DND-41 (cell line): ENCODE results near the gene CYTH4.
A peak's percentile ranks its signal among the peaks of the same experiment; 100 is the strongest.

ENCODE experiments used
- ATAC-seq: fragments of 200-7000 bp; cut with Tn5 transposase; 3 replicates; pipeline ENCODE4 v1.9.1; 2021; ENCODE audit warnings: low read depth; ENCODE audit not compliant: insufficient read depth
- DNase-seq: peaks from one replicate; pipeline ENCODE4 v3.0.0-alpha.2; 2020
- H2AFZ ChIP-seq: 2 replicates; pipeline ENCODE4 v1.6.0; 2012; ENCODE audit warnings: low read depth, low read length
- H3K27ac ChIP-seq: 2 replicates; pipeline ENCODE4 v1.5.1; 2012; ENCODE audit warnings: low read length, inconsistent platforms
- H3K27me3 ChIP-seq: fragments of 200-600 bp; sonication (generic); 2 replicates; pipeline ENCODE4 v1.6.0; 2012; ENCODE audit warnings: low read length, mild to moderate bottlenecking, inconsistent platforms; ENCODE audit not compliant: insufficient read depth, poor library complexity
- H3K36me3 ChIP-seq: 2 replicates; pipeline ENCODE4 v1.5.1; 2012; ENCODE audit warnings: low read length, inconsistent platforms; ENCODE audit not compliant: insufficient read depth
- H3K4me1 ChIP-seq: 2 replicates; pipeline ENCODE4 v1.5.1; 2012; ENCODE audit warnings: mild to moderate bottlenecking, low read length; ENCODE audit not compliant: insufficient read depth
- H3K4me2 ChIP-seq: 2 replicates; pipeline ENCODE4 v1.6.0; 2012; ENCODE audit warnings: mild to moderate bottlenecking, moderate library complexity, low read length, inconsistent platforms; ENCODE audit not compliant: insufficient read depth
- H3K4me3 ChIP-seq, 2 experiments: fragments of 200-600 bp in 1 of 2; shearing (Covaris generic) in 1 of 2; 2 replicates each; pipeline ENCODE4 v1.5.1; 2012 to 2016; ENCODE audit warnings: inconsistent platforms in 2 of 2, low read length in 2 of 2, mild to moderate bottlenecking in 2 of 2, low read depth in 1 of 2, moderate library complexity in 1 of 2
- H3K79me2 ChIP-seq: 2 replicates; pipeline ENCODE4 v1.6.0; 2012; ENCODE audit warnings: low read length, inconsistent platforms; ENCODE audit not compliant: insufficient read depth
- H3K9ac ChIP-seq: 2 replicates; pipeline ENCODE4 v1.6.0; 2012; ENCODE audit warnings: low read depth, mild to moderate bottlenecking, inconsistent platforms, low read length, moderate library complexity
- H3K9me3 ChIP-seq: 2 replicates; pipeline ENCODE4 v1.5.1; 2012; ENCODE audit warnings: low read length, moderate library complexity, mild to moderate bottlenecking, inconsistent platforms; ENCODE audit not compliant: insufficient read depth, severe bottlenecking
- H4K20me1 ChIP-seq: 2 replicates; pipeline ENCODE4 v1.6.0; 2012; ENCODE audit warnings: low read length; ENCODE audit not compliant: insufficient read depth
- EZH2 ChIP-seq: IDR thresholded peaks from 3 replicates; pipeline ENCODE4 v1.6.1; 2012; ENCODE audit warnings: borderline replicate concordance, low read depth, mild to moderate bottlenecking, moderate library complexity, low read length, inconsistent platforms; ENCODE audit not compliant: severe bottlenecking
- TF ChIP-seq, protein P1 (sequence below): IDR thresholded peaks from 2 replicates; pipeline ENCODE4 v1.5.1; 2012; ENCODE audit warnings: borderline replicate concordance, low read length, moderate library complexity, mild to moderate bottlenecking; ENCODE audit not compliant: poor library complexity, severe bottlenecking; ENCODE audit errors: extremely low read depth

CYTH4 gene

DNA sequence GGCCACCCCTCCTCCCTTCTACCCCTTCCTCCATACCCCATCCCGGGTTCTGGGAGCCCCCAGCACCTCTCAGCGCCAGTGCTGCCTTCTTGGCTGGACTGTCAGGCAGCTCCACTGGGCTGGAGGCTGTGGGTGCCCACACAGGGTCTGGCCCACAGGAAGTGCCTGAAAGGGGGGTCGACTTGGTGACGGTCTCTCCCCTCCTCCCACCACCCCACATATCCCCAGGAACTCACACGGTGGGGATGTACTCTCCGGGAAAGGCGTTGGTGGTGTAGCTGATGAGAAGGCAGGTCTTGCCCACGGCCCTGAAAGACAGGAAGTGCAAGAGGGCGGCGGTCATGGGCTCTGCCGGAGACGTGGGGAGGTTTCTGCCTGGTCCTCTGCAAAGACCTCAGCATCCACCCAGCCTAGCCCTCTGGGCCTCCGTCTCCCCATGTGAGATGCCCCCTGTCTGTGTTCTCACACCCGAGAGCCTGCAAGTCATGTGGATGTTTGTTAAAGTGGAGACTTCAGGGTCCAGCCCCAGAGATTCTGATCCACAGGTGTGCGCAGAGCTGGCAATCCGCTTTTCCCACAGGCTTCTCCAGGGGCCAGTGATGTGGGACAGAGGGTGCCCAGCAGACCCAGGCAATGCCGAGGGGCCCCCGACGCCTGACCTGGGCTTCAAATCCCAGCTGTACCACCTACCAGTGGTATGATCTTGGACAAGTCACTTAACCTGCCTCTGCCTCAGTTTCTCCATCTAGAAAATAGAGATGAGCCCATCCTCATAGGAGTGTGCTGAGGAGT is 40.8 kb upstream of the CYTH4 start:
- ATAC-seq (no peak), DNase-seq (no peak)
- H3K4me2 ChIP-seq = peak overlapping the region; percentile 87
- peaks cover 69% of the 10 kb centered on the region for H3K79me2 ChIP-seq
- H3K4me3 ChIP-seq = peak overlapping the region in 1 of 2 experiments; percentile 85; a peak in 2 of 4 replicates
- H3K27me3 ChIP-seq = no peaks in the 10 kb centered on the region
- TF ChIP-seq EZH2 = no peak
- TF ChIP-seq, protein P1, sequence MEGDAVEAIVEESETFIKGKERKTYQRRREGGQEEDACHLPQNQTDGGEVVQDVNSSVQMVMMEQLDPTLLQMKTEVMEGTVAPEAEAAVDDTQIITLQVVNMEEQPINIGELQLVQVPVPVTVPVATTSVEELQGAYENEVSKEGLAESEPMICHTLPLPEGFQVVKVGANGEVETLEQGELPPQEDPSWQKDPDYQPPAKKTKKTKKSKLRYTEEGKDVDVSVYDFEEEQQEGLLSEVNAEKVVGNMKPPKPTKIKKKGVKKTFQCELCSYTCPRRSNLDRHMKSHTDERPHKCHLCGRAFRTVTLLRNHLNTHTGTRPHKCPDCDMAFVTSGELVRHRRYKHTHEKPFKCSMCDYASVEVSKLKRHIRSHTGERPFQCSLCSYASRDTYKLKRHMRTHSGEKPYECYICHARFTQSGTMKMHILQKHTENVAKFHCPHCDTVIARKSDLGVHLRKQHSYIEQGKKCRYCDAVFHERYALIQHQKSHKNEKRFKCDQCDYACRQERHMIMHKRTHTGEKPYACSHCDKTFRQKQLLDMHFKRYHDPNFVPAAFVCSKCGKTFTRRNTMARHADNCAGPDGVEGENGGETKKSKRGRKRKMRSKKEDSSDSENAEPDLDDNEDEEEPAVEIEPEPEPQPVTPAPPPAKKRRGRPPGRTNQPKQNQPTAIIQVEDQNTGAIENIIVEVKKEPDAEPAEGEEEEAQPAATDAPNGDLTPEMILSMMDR = no peak
- H3K9me3 ChIP-seq = no peaks in the 10 kb centered on the region
- peaks cover 66% of the 10 kb centered on the region for H3K4me1 ChIP-seq
- H3K36me3 ChIP-seq = peaks cover 52% of the 10 kb centered on the region
- peak overlapping the region; percentile 94 for H3K27ac ChIP-seq
- no peak overlapping the region for H2AFZ ChIP-seq
- H3K9ac ChIP-seq = peak overlapping the region; percentile 79
- H4K20me1 ChIP-seq = peaks cover 52% of the 10 kb centered on the region

DNA sequence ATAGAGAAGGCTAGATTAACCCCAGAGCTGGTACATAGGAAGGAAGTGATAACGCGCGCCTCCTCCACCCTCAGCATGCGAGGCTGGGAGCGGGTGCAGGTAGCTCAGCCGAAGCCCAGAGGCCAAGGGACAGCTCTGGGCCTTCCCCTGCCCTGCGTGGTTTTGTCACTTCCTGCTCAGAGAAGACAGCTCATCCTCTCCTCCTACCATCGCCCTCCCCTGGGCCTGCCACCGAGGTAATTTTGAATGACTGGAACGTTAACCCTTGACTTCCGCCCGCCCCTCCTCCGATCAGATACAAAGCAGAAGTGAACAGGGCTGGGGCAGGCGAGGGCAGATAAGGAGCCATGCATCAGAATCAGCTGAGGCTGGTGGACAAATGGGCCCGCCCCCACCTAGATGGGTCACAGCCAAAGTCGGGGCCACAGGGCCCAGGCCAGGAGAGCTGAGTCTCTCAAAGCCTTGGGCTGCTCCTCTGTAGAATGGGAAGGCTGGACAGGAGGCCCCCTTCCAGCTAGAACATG is 39.9 kb upstream of the CYTH4 start:
- peaks cover 63% of the 10 kb centered on the region for H3K79me2 ChIP-seq
- TF ChIP-seq, protein P1 = no peak
- no peak for TF ChIP-seq EZH2
- peaks cover 66% of the 10 kb centered on the region for H3K4me1 ChIP-seq
- H4K20me1 ChIP-seq = peaks cover 46% of the 10 kb centered on the region
- H3K4me3 ChIP-seq = peak overlapping the region; percentile 52 to 85; a peak in 3 of 4 replicates
- peaks cover 46% of the 10 kb centered on the region for H3K36me3 ChIP-seq
- H3K27ac ChIP-seq = peak overlapping the region; percentile 94
- no peaks in the 10 kb centered on the region for H3K9me3 ChIP-seq
- no peaks in the 10 kb centered on the region for H3K27me3 ChIP-seq
- H3K9ac ChIP-seq = peak overlapping the region; percentile 79
- H3K4me2 ChIP-seq = peak overlapping the region; percentile 87
- peak overlapping the region; percentile 47; the same call in 1 of the 2 replicates for H2AFZ ChIP-seq
- DNase-seq (peak; percentile 93), ATAC-seq (peak; percentile 73)

DNA sequence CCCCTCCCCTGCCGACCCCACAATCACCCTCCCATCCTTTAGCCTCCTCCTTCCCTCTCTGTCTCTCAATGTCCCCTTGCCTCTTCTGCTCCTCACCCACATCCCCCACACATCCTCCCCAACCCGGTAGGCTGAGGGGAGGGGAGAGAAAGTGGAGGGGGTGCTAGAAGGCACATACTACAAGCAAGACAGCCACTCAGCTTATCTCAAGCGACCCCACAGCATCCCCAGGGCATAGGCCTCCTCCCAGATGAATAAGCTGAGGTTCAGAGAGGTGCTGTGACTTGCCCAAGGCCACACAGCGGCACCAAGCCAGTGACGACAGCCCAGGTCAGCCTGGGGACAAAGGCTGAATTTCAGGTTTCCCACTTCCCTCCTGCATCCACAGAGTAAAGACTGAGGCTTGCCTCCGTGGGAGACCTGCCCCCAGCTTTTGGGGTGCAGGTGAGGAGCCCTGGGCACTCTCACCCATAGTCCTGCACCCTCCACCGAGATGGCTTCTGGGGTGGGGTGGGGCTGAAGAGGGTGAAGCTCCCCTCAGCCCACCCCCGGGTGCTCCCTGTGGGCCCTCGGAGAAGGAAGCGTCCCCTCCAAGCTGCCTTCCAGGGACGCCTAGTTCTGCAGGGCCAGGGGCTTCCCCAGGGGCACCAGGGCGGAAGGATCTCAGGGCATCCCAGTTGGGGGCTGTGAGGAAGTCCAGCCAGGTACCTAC is 38.8 kb upstream of the CYTH4 start:
- peak; percentile 82 for DNase-seq
- H3K36me3 ChIP-seq = peaks cover 36% of the 10 kb centered on the region
- peaks cover 41% of the 10 kb centered on the region for H4K20me1 ChIP-seq
- H3K9me3 ChIP-seq = no peaks in the 10 kb centered on the region
- peak; percentile 33 for ATAC-seq
- H3K4me1 ChIP-seq = peaks cover 61% of the 10 kb centered on the region
- H3K27ac ChIP-seq = peak overlapping the region; percentile 94
- peak overlapping the region; percentile 79 for H3K9ac ChIP-seq
- H3K27me3 ChIP-seq = no peaks in the 10 kb centered on the region
- peak overlapping the region; percentile 52 to 85 for H3K4me3 ChIP-seq
- H2AFZ ChIP-seq = peak overlapping the region; percentile 58; the same call in 1 of the 2 replicates
- peaks cover 52% of the 10 kb centered on the region for H3K79me2 ChIP-seq
- peak overlapping the region; percentile 87 for H3K4me2 ChIP-seq
- no peak for TF ChIP-seq EZH2
- TF ChIP-seq, protein P1 = no peak
